ENCODE measurements around the gene NWD2. TPM values are rescaled to one million over a fixed set of nuclear protein-coding genes. Genes with fewer than 3 reads are reported as not detected.

Gene NWD2
- total and polyA plus RNA-seq, 4 donors: 0.17 TPM; not detected in 3

DNA sequence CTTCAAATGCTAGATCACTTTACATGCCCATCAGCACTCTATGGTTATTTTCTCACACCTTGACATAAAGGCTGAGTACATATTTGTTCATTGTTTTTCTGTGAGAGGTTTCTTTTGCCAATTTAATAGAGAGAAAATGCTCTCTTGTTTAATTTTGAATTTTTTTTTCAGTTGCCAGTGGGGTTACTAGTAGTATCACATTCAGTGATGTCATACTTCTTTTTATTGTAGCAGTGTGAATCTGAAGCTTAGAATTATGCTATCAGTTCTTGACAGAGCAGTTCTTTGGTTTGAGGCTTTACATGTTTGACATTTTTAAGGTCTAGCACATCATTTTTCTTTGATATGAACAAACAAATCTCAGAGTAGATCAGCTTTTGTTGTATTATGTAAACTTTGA, 185.4 kb downstream of the NWD2 start:
- Histone ChIP-seq H3K9me3 (ENCODE audit: control insufficient read depth in 4 of 4, insufficient read depth in 3 of 4, low read length in 3 of 4) (no peaks in the 10 kb centered on the region), H3K4me1 (ENCODE audit: control insufficient read depth in 5 of 5, insufficient read depth in 5 of 5, low read length in 5 of 5) (peaks cover 0 to 7% (median 0%) of the 10 kb centered on the region in 5 donors), H3K36me3 (ENCODE audit: control insufficient read depth in 4 of 4, insufficient read depth in 4 of 4, low read length in 4 of 4) (no peaks in the 10 kb centered on the region), H3K4me3 (no peak overlapping the region), H3K9ac (ENCODE audit: insufficient read depth in 1 of 2, low read length in 2 of 2) (no peak overlapping the region), H3K27me3 (ENCODE audit: control insufficient read depth in 3 of 3, insufficient read depth in 3 of 3, low read length in 2 of 3) (no peaks in the 10 kb centered on the region), H3K27ac (ENCODE audit: low read depth in 1 of 2, low read length in 1 of 2) (no peak overlapping the region)
- DNase-seq (no peak), ATAC-seq (ENCODE audit: insufficient read depth, low FRiP score) (no peak)
- TF ChIP-seq, protein P1, sequence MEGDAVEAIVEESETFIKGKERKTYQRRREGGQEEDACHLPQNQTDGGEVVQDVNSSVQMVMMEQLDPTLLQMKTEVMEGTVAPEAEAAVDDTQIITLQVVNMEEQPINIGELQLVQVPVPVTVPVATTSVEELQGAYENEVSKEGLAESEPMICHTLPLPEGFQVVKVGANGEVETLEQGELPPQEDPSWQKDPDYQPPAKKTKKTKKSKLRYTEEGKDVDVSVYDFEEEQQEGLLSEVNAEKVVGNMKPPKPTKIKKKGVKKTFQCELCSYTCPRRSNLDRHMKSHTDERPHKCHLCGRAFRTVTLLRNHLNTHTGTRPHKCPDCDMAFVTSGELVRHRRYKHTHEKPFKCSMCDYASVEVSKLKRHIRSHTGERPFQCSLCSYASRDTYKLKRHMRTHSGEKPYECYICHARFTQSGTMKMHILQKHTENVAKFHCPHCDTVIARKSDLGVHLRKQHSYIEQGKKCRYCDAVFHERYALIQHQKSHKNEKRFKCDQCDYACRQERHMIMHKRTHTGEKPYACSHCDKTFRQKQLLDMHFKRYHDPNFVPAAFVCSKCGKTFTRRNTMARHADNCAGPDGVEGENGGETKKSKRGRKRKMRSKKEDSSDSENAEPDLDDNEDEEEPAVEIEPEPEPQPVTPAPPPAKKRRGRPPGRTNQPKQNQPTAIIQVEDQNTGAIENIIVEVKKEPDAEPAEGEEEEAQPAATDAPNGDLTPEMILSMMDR (IDR thresholded peaks at IDR 0.05; ENCODE audit: control extremely low read depth, extremely low read depth): no peak

DNA sequence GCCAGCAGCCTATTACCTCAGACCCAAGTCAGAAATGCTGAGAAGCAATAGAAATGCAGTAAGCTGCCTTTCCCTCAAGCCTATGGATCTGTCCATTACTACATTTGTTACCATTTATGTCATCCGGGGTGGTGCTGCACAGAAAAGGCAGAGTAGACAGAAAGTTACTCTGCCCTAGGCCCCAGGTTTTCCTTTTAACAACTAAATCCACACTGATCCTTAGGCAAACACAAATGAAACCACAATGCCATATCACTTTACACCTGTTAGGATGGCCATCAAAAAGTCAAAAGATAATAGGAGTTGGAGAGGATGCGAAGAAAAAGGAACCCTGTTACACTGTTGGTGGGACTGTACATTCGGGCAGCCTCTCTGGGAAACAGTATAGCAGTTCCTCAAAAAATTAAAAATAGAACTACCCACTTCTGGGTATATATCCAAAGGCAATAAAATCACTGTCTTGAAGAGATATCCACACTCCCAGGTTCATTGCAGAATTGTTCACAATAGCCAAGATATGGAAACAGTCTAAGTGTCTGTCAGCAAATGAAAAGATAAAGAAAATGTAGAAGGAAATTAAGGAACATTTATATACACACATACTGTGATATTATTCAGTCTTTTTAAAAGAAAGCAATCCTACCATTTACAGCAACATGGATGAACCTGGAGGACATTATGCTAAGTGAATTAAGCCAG, 186.3 kb downstream of the NWD2 start:
- H3K4me3 ChIP-seq: no peak overlapping the region
- no peak overlapping the region for H3K9ac ChIP-seq (ENCODE audit: insufficient read depth in 1 of 2, low read length in 2 of 2)
- TF ChIP-seq, protein P1 (IDR thresholded peaks at IDR 0.05; ENCODE audit: control extremely low read depth, extremely low read depth): no peak
- H3K9me3 ChIP-seq (ENCODE audit: control insufficient read depth in 4 of 4, insufficient read depth in 3 of 4, low read length in 3 of 4): no peaks in the 10 kb centered on the region
- DNase-seq (no peak), ATAC-seq (ENCODE audit: insufficient read depth, low FRiP score) (no peak)
- no peaks in the 10 kb centered on the region for H3K27me3 ChIP-seq (ENCODE audit: control insufficient read depth in 3 of 3, insufficient read depth in 3 of 3, low read length in 2 of 3)
- 73 to 79% methylated on average over 3 of the region's 3 CpGs for WGBS, 2 donors
- H3K36me3 ChIP-seq (ENCODE audit: control insufficient read depth in 4 of 4, insufficient read depth in 4 of 4, low read length in 4 of 4): no peaks in the 10 kb centered on the region
- peaks cover 0 to 7% (median 0%) of the 10 kb centered on the region in 5 donors for H3K4me1 ChIP-seq (ENCODE audit: control insufficient read depth in 5 of 5, insufficient read depth in 5 of 5, low read length in 5 of 5)
- no peak overlapping the region for H3K27ac ChIP-seq (ENCODE audit: low read depth in 1 of 2, low read length in 1 of 2)

DNA sequence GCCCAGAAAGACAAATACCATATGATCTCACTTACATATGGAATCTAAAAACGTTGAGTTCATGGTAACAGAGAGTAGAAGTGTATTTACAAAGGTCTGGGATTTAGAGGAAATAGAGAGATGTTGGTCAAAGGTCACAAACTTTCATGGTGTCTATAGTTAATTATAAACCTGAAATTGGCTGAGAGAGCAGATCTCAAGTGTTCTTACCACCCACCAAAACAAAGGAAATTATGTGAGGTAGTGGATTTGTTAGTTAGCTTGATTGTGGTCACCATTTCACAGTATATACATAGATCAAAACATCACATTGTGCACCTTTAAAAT, 186.8 kb downstream of the NWD2 start:
- H3K27me3 ChIP-seq (ENCODE audit: control insufficient read depth in 3 of 3, insufficient read depth in 3 of 3, low read length in 2 of 3): no peaks in the 10 kb centered on the region
- no peak overlapping the region for H3K4me3 ChIP-seq
- ATAC-seq (ENCODE audit: insufficient read depth, low FRiP score) (no peak), DNase-seq (no peak)
- H3K36me3 ChIP-seq (ENCODE audit: control insufficient read depth in 4 of 4, insufficient read depth in 4 of 4, low read length in 4 of 4): no peaks in the 10 kb centered on the region
- H3K27ac ChIP-seq (ENCODE audit: low read depth in 1 of 2, low read length in 1 of 2): no peak overlapping the region
- no peaks in the 10 kb centered on the region for H3K9me3 ChIP-seq (ENCODE audit: control insufficient read depth in 4 of 4, insufficient read depth in 3 of 4, low read length in 3 of 4)
- peaks cover 0 to 7% (median 0%) of the 10 kb centered on the region in 5 donors for H3K4me1 ChIP-seq (ENCODE audit: control insufficient read depth in 5 of 5, insufficient read depth in 5 of 5, low read length in 5 of 5)
- TF ChIP-seq, protein P1 (IDR thresholded peaks at IDR 0.05; ENCODE audit: control extremely low read depth, extremely low read depth): no peak
- 21 to 29% methylated on average over 1 of the region's 1 CpG for WGBS, 2 donors
- no peak overlapping the region for H3K9ac ChIP-seq (ENCODE audit: insufficient read depth in 1 of 2, low read length in 2 of 2)

- H3K27me3 ChIP-seq (ENCODE audit: control insufficient read depth in 3 of 3, insufficient read depth in 3 of 3, low read length in 2 of 3): peaks cover 0 to 5% (median 0%) of the 10 kb centered on the region in 3 donors
- no peaks in the 10 kb centered on the region for H3K36me3 ChIP-seq (ENCODE audit: control insufficient read depth in 4 of 4, insufficient read depth in 4 of 4, low read length in 4 of 4)
- H3K9ac ChIP-seq (ENCODE audit: insufficient read depth in 1 of 2, low read length in 2 of 2): no peak overlapping the region
- ATAC-seq (ENCODE audit: insufficient read depth, low FRiP score): no peak
- no peak overlapping the region for H3K27ac ChIP-seq (ENCODE audit: low read depth in 1 of 2, low read length in 1 of 2)
- 71 to 78% methylated on average over 3 of the region's 3 CpGs for WGBS, 2 donors
- H3K4me1 ChIP-seq (ENCODE audit: control insufficient read depth in 5 of 5, insufficient read depth in 5 of 5, low read length in 5 of 5): peaks cover 0 to 7% (median 0%) of the 10 kb centered on the region in 5 donors
- no peaks in the 10 kb centered on the region for H3K9me3 ChIP-seq (ENCODE audit: control insufficient read depth in 4 of 4, insufficient read depth in 3 of 4, low read length in 3 of 4)
- no peak overlapping the region for H3K4me3 ChIP-seq
- TF ChIP-seq, protein P1 (IDR thresholded peaks at IDR 0.05; ENCODE audit: control extremely low read depth, extremely low read depth): no peak
- peak in 1 of 3 donors; percentile 44 for DNase-seq
Measured at GRCh38 chr4:37434469-37434868, 189.9 kb downstream of the NWD2 start.
